ENCODE data around the gene RAB41. TPM values are rescaled to one million over a fixed set of nuclear protein-coding genes. Genes with fewer than 3 reads are reported as not detected.
"Not testable (repeated sequence)": the region's sequence is repeated elsewhere in the genome, so short reads cannot be mapped to it uniquely, and the experiment has no call there.

Gene RAB41
- polyA plus RNA-seq, 1 donor, result 1.6 TPM

DNA sequence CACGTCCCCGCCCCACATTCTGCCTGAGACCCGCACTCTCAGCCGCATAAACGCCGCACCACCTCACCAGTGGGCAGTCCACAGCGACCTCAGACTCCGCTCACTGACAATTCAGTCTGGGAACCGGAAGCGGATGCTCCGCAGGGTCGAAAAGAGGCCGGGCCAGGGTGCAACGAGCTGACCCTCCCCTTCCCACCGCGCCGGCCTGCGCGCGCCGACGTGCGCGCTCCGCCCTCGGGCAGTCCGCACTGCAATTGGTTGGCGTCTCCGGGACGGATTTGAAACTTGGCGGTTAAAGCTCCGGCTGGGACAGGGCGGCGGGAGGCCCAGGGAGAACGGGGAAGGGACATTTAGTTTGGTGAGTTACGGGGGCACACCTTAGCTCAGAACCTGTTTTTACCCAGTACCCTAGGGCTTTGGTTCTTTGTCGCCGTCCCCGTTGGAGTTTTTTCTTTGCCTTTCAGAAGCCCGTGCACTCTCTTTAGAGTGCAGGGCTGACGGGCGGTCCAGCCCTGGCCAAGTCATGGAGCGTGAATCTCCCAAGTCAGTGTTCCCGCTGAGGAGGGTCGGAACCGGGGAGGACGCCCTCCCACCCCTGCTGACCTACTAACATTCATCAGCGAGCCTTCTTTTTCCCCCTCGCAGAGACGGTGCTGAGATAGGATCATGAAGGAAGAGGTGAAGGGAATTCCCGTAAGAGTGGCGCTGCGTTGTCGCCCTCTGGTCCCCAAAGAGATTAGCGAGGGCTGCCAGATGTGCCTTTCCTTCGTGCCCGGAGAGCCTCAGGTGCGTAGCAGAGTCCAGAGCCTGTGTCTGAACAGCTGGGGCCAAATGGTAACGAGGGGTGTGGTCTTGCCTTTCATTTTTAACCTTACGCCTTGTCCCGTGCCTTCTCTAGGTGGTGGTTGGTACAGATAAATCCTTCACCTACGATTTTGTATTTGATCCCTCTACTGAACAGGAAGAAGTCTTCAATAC is 8.1 kb downstream of the RAB41 start, which contains the start of the genes KIF4A and PDZD11:
Gene KIF4A, plus strand, starts transcription at position 312 of the 978 bp plus-strand sequence. Its CDS starts 355 bp downstream, at position 667.
Gene PDZD11, minus strand, starts transcription at position 135 of the 978 bp plus-strand sequence. CDS start 586 bp downstream, outside the sequence.
- DNase-seq, result peak; percentile 75

DNA sequence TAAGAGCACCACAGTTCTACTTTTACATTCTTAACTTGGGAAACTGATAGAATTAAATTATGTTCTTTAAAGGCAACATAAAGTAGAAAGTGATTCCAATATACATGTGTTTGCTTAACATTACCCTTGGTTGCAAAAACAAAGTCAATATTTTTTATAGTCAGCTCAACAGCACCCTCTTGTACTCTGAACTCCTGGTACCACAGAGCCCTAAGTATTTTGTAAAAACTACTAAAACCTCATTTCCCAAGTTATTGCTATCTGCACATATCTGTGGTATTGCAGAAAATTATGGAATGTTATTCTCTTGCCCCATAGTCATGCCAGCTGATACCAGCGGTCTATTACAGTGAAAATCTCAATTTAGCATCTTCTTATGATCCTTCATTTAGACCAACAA is 10.8 kb downstream of the RAB41 start:
- DNase-seq, result no peak

DNA sequence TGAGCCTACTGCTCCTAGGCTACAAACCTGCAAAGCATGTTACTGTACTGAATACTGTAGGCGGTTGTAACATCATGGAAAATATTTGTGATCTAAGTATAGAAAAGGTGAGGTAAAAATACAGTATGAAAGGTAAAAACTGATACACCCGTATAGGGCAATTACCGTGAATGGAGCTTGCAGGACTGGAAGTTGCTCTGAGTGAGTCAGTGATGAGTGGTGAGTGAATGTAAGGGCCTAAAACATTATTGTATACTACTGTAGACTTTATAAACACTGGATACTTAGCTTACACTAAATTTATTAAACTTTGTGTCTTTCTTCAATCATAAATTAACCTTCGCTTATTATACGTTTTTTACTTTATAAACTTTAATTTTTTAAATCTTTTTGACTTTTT is 11.6 kb downstream of the RAB41 start:
- no peak for DNase-seq

- DNase-seq, result no peak
Measured at GRCh38 chrX:70301716-70302115, 19.7 kb downstream of the RAB41 start.

GRCh38 chrX:70313503-70313902 is 31.5 kb downstream of the RAB41 start:
- DNase-seq, result no peak

DNA sequence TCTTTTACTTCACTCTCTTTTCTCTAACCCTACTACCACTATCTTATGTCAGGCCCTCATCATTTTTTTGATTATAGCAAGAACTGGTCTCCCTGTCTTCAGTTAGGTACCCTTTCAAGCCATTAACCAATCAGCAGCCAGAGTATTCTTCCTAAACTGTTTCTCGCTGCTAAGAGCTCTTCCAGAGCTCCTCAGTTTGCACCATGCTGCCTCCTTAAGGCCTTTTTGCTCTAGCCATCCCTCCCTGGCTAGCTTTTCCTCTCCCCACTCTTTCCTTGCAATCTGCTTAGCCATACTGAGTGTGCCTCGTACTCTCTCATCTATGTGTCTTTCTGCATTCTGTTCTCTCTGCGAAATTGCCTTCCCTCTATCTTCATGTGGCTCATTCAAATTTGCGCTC is 40.8 kb downstream of the RAB41 start:
- DNase-seq, result no peak

DNA sequence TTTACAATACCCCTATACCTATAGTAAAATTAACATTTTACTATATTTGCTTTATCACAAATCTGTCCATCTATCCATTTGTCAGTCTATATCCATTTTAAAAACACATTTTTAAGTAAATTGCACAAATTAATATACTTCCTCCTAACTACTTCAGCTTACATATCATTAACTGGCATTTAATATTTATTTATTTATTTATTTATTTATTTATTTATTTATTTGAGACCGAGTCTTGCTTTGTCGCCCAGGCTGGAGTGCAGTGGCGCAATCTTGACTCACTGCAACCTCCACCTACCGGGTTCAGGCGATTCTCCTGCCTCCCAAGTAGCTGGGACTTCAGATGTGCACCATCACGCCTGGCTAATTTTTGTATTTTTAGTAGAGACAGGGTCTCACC is 41.7 kb downstream of the RAB41 start:
- not testable (repeated sequence) for DNase-seq

- DNase-seq, result no peak
Measured at GRCh38 chrX:70324326-70324725, 42.4 kb downstream of the RAB41 start.

DNA sequence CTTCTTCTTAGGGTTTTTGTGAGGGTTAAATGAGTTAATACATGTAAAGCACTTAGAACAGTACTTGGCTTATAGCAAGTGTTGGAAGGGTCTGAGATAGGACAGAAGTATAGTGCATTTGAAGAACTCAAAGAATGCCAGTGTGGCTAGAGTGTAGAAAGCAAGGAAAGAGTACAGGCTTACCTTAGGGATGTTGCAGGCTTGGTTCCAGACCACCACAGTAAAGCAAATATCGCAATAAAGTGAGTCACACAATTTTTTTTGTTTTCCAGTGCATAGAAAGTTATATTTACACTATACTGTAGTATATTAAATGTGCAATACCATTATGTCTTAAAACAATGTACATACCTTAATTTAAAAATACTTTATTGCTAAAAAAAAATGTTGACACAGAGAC is 49.2 kb downstream of the RAB41 start:
- DNase-seq, result no peak

DNA sequence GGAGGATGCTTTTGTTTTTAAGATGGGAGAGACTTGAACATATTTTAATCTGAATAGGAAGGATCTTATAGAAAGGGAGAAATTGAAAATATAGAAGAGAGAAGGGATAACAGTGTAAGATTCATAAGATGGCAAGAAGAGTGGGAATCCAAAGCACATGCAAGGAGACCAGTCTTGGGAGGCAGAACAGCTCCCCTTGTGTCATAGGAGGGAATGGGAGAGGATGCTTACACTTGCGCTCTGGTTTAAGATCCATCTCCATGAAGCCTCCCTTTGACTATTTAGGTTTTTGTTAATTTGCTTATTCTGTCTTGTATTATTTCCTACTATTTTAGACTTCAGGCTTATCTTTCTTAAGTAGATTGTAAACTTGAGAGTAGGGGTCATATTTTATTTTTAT is 50.6 kb downstream of the RAB41 start:
- DNase-seq, result no peak

Other genes with a start within 250 kb of the RAB41 start
- gene AWAT2, start 232.2 kb upstream of the RAB41 start, polyA plus RNA-seq (ENCODE audit: insufficient read length), result not detected
- not detected for gene OTUD6A, start 219.7 kb upstream of the RAB41 start, polyA plus RNA-seq (ENCODE audit: insufficient read length)
- gene IGBP1, start 148.7 kb upstream of the RAB41 start, polyA plus RNA-seq (ENCODE audit: insufficient read length), result 101 TPM
- gene DGAT2L6, start 104.7 kb upstream of the RAB41 start, polyA plus RNA-seq (ENCODE audit: insufficient read length), result 0.12 TPM
- 0.15 TPM for gene AWAT1, start 47.5 kb upstream of the RAB41 start, polyA plus RNA-seq (ENCODE audit: insufficient read length)
- gene P2RY4, start 22.0 kb upstream of the RAB41 start, polyA plus RNA-seq (ENCODE audit: insufficient read length), result 0.48 TPM
- gene ARR3, start 13.8 kb upstream of the RAB41 start, polyA plus RNA-seq (ENCODE audit: insufficient read length), result 1.6 TPM
- gene PDZD11, start 7.8 kb downstream of the RAB41 start, polyA plus RNA-seq (ENCODE audit: insufficient read length), result 55.9 TPM
- 26.0 TPM for gene KIF4A, start 7.9 kb downstream of the RAB41 start, polyA plus RNA-seq (ENCODE audit: insufficient read length)
- gene GDPD2, start 141.1 kb downstream of the RAB41 start, polyA plus RNA-seq (ENCODE audit: insufficient read length), result 1.9 TPM
- 49.8 TPM for gene DLG3, start 162.7 kb downstream of the RAB41 start, polyA plus RNA-seq (ENCODE audit: insufficient read length)

All from left kidney (tissue), 2 donors.